GM03348 (cell line): Measurements from ENCODE around the gene COL12A1.

ENCODE experiments used
- DNase-seq: peaks from one replicate; pipeline ENCODE4 v3.0.0; 2012; ENCODE audit warnings: low spot score

COL12A1 gene

DNA sequence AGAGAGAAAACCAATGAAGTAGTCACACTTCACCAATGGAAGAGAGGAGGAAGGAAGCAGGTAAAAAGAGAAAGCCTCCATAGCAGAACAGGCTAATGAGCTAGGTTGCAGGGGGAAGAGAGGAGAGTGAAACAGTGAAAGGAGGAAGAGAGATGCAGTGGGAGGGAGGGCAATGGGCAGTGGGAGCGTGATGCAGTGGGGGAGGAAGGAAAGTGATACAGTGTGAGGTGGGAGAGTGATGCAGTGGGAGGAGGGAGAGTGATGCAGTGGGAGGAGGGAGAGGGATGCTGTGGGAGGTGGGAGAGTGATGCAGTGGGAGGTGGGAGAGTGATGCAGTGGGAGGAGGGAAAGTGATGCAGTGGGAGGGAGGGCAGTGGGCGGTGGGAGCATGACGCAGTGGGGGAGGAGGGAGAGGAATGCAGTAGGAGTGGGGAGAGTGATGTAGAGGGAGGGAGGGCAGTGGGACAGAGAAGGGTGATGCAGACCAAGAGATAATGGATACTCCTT, 29.7 kb downstream of the COL12A1 start:
- DNase-seq = no peak

DNA sequence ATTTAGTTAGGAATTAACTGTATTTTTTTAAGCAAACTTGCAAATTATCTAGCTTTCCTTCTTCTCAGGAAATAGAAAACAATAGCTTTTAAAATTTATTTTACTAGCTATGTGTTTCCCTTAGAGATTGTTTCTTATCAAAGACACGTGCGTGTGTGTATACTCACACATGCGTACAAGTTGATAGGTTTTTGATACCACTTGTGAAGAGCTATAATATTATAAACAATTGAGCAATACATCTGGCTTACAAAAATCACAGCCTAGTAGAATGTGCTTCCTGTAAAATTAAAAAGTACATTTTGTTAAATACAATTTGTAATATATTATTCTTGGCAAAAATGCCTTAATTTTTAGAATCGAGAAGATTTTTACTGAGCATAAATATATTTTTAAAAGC, 33.9 kb downstream of the COL12A1 start:
- DNase-seq = no peak

DNA sequence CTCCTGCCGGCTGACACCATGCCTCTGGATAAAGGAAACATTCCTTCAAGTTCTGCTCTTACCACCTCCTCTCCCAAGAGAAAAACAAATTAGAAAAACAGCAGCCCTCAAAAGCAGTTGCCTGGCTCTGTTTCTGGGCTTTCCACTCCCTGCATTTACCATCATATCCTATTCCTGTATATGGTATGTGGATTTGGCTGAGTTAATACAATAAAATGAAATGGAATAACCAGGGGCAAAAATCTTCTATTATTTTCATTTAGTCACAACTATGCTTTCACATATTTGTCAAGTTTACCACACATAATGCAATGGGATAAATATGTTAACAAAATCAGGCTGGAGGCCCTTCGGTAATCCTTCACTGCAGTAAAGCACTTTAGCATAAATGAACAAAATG, 34.3 kb downstream of the COL12A1 start:
- DNase-seq = no peak

DNA sequence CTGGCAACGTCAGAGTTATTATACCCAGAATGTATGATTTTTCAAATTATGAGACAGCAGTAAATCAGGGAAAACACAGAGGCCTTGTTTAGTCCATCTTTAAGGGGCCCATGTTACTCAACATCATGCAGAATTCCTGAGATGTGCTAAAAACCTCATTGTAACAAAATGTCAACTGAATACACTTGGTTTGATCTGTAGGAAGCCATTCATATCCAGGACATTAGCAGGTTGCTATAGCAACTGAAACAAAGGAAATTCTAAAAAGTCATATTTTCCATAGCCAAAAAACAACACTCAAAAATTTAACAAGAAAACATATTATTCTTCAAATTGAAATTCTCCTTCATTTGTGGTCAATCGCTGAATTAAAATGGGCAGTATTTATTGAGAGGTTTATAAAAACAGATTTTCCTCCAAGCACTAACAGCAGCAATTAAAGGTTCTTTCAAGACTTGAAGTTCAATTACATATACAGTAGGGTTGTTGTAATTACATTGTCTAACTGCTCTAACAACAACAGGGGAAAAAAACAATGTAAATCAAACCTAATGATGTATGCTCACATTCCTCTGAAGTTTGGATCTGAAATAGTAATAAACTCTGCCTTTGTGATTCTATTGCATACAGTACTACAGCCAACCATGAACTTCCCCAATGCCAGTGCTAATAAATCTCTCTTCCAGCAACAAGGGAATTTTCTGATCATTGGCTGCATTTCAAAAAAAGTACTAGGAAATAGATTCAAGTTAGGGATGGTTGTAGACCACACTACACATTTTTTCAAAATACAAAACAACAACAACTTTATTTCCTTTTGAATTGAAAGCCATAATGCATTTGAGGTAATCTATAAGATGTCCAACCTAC, 34.9 kb downstream of the COL12A1 start:
- DNase-seq = no peak

DNA sequence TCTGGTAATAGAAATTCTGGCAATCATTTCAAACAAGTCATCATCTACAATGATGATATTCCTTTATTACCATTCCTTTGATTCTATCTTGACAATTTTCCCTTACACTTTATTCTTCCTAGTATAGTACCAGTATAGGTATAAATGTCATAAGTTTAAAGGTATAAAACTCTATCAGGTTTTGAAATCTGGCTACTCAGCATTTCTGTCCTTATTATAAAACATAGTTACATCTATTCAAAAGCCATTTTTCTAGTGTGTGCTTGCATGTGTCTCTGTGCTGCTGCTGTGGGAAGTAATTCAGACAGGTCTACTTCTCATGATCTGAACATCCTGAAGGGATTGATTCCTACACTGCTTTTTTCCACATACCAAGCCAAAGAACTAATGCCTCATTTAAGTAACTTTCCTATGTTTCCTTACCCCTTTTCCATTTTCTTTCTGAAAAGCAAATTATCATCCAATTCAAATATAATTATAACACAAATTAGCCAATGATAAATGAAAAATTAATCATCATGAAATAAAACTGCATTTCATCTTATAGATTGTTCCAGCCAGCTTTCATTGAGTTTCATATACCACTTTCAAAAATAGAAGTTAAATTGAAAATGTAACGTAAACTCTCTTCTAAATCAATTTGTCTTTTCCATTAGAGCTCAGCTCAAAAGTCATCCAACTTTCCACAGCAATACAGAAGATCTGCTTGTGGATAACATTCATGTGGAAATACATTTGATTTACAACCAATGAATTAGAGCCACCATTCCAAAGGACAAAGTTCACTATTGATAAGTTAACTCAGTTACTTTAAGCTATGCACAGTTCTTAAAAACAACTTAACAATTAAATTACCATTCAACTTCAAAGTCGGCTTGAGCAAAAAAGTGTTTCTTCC, 35.9 kb downstream of the COL12A1 start:
- DNase-seq = no peak

DNA sequence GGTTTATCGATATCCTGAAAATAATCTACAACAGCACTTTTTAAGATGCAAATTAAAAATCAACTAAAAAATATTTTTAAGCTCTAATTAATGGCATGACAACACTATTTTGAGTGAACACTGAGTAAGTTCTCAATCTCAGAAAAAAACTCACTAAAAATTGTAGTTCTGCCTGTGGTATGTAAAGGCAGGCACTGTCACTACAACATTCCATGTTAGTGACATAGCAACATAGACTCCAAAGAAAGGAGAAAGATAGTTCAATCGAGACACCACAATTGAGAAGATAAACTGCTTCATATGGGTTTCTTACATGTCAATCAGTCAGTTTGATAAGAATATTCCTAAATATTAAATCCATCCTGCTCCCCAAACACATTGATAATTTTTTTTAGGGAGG, 38.0 kb downstream of the COL12A1 start:
- DNase-seq = no peak

DNA sequence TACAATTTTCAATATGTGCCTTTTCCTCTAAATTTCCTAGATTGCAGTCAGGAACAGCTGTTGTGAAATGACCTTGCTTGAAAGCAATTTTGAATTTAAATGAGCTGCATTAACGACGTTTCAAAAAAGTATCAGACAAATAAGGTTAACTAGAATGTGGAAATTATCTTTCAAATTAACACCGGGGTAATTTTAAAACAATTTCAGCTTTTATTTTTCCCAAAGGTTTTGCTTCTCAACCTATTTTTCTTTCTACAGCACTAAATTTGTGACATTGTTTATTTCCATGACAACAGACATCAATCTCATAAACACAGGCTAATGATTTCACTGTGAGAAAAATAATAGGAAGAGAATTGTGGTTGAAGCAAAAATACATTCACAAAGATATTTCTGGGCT, 38.5 kb downstream of the COL12A1 start:
- no peak for DNase-seq

DNA sequence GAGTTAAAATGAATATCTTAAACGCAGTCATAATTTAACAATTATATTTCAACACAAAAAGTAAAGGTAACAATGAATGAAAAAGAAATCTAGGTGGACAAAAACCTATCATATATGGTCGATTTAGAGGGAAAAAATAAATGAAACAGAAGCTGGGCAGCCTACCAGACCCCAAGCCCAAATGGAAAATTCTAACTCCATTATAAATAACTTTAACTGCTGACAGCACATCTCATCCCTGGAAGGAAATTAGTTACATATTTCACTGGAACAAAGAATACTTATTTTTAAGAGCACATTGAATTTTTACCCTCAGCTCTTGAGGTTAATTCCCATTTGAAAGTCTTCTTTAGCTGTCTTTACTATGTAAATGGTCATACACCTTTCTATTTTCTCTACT, 39.1 kb downstream of the COL12A1 start:
- DNase-seq = no peak

DNA sequence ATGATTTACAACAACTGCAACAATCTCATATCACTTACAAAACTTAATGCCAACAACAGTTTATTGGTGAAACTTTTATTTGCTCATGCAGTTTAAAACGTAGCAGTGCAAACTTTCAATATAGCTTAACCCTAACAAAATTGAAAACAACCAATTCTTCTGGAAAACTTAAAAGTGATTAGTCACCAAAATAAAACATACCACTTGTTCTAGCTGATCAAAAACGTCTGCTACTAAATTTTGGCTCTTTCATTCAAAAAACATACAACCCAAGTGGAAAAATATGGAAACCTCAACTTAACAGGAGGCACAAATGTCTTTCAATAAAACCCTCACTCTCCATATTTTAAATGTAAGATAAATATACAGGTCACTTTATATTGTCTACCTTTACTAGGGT, 39.6 kb downstream of the COL12A1 start:
- DNase-seq = no peak

DNA sequence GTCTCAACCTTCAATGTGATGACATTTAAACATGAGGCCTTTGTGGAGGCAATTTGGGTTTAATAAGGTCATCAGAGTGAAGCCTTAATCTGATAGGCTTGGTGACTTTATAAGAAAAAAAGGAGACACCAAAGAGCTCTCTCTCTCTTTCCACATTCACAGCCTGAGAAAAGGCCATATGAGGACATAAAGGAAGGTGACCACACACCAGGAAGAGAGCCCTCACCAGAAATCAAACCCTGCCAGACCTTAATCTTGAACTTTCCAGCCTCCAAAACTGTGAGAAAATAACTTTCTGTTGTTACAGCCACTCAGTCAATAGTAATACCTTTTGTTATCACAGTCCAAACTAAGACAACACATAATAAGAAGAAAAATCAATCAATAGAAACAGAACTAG, 47.7 kb downstream of the COL12A1 start:
- DNase-seq = no peak

DNA sequence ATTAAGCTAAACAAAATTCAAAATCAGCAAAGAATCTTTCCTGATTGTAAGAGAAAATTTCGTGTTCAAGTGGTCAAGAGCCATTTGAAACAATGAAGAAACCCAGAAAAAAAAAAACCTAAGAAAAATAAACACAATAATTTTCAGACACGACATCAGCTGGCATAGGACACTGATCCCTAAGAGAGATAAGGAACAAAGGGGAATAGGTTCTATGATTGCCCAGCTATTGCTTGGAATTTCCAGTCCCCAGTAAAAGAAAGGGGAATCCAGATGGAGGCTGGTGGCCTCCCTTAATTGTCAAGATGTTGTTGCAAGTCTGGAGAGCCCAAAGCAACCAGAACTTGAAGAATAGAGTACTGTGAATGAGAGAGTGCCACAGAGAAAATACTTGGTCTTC, 48.5 kb downstream of the COL12A1 start:
- no peak for DNase-seq

DNA sequence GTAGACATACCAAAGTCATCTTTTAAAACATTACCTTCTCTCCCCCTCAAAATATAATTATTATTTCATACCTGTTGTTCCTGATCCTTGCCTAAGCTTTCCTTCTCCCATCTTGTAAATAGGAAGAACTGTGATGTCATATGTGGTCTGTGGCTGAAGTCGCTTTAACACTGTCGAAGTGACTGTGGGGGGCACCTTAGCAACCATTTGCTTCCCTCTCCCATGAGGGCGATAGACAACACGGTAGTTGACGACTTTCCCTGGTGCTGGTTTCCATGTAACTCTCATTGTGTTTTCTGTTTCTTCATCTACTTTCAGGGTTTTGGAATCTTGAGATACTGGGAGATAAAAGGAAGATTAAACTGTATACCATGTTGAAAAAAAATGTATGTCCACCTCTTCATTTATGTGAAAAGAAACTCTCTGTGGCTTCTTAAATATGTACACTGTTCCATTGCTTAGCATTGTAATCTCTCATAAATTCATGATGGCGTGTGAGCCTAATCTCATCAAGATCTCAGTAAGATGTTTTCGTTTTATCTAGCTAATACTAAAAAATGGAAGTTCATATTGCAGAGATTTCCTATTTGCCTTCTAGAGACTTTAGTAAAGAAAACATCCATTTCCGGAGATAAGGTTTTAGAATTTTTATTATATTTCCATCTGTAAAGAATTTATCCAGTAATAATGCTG, 49.5 kb downstream of the COL12A1 start:
- no peak for DNase-seq

DNA sequence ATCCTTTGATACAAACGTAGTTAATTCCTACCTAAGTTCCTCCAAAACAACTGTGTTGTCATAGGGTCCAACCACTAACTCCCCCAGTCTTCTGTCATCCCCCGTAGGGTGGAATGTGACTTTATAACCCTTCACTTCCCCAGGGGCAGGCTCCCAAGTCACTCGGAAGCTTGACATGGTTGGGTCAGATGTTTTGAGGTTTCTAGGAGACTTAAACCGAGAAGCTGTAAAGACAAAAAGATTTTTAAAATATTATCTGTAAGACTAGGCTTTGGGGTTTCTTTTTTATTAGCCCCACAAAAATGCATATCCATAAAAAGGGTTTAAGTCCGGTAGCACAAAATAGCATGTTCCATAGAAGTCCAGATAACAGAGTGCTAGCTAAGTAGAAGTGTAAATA, 50.2 kb downstream of the COL12A1 start:
- no peak for DNase-seq

DNA sequence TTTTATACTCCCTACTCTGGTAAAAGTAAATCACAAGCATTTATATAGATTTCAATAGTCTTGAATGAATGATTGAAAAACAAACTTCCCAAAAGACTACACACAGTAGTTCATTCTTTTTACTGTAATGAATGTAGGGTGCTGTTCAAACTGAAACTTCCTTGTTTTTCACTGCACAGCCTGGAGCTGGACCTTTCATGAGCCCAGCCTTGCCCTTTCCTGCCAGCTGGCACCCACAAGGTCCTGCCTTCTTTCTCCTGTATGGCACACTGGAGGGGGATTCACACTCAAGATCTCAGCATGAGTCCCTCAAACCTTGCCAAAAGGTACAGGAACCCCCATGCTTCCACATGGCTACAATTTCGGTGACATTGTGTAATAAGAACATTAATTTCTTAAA, 50.9 kb downstream of the COL12A1 start:
- no peak for DNase-seq

DNA sequence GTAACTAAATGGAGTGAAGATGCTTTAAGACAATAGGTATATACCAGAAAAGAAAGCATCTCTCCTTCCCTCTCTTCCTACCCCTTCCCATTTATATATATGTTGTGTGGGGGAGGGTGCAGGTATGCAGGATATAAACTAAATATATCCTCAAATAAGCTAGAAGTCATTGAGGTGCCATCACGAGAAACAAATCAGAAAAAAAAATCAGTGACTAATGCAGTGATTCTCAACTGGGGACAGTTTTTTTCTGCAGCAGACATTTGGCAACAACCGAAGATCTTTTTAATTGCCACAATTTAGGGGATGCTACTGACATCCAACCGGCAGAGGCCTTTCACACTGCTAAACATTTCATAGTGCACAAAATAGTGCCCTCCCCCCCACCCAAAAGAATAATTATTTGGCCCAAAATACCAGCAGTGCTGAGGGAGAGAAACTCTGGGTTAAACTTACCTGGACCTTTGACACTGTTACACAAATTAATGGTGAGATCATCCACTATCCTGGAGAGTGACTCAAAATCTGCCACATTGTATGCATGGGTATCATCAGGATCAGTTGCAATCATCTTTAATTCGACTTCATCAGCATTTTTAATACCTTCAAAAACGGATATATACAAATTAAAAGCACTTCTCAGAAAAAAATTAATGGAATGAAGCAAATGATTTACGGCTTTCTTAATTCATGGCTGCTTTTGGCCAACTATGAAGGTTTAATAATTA, 55.0 kb downstream of the COL12A1 start:
- DNase-seq = no peak

DNA sequence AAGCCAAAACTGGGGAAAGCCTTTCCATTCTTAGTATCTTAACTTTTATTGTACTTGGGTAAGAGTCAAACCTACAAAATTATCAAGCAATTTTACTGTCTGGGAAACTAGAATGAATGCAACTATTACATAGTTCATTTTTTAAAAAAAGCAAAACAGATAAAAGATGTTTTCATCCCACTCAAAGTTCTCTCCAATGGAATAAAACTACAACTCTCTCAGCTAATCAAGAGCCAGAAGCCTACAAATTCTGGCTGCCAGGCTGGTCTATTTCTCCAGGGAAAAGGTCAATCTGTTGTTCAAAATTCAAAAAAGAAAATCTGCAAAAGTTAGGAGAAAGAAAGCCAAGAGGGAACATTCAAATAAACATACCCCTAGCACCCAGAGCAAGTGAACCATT, 56.2 kb downstream of the COL12A1 start:
- DNase-seq = no peak

DNA sequence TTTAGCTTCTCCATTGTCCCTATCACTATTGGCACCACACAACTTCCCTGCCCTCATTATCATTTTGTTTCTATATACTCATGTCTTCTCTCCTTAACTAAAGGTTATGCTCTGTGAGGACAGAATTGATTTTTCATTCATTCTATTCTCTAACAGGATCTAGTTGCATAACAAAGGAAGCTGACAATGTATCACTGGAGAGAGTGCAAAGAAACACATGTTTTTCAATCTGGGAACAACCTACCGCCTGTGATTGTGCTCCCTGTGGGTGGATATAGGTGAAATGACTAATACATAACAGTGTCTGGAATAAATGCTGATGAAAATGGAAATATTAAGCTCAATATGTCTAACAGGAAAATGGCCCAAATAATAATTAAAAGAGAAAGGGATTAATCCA, 56.6 kb downstream of the COL12A1 start:
- no peak for DNase-seq

DNA sequence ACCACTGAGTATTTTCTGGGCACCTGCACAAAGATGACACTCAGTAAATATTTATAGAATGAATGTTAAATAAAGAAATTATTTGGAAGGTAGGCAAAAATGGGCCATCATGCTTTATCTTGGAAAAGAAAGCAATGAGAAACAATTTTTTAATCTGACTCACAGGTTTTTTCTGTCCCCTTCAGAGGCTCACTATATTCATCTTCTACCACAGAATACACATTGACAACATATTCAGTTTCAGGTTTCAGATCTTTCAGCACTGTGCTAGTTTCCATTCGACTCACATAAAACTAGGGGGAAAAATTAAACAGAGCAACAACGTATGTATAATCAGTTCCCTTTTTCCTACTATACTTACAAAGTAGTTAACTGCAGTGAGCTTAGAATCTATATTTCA, 58.3 kb downstream of the COL12A1 start:
- no peak for DNase-seq

DNA sequence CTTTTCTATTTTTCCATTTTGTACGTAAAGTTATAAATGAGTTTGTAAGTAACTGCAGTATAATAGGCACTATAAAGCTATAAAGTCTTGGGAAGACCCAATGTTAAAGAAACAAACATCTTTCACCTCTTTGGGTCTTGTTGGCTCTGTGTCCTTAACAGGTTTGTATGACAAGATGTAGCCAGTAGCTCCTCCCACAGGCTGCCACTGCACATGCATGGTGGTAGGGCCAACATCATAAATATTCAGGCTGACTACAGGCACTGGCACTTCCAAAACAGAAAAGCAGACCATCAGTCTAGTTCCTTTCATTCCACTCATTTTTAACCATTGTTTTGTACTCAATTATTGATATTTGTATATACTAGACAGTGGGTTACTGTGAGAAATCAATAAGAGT, 59.9 kb downstream of the COL12A1 start:
- DNase-seq = no peak

DNA sequence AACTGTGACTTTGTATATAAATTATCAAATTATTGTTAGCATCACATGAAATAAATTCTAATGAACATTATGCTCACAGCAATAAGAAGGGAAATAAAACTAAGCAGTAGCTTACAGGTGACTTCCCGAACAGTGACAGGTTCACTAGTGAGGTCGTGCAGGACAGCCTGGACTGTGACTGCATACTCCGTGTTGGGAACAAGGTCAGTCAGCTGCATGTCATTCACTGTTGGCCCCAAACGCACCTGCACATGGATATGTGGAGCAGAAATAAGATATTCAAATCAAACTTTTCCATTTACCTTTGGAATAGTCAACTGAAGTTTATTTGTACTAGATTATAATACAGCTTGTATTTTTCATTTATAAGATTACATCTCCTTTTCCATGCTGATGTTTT, 60.6 kb downstream of the COL12A1 start:
- DNase-seq = no peak

DNA sequence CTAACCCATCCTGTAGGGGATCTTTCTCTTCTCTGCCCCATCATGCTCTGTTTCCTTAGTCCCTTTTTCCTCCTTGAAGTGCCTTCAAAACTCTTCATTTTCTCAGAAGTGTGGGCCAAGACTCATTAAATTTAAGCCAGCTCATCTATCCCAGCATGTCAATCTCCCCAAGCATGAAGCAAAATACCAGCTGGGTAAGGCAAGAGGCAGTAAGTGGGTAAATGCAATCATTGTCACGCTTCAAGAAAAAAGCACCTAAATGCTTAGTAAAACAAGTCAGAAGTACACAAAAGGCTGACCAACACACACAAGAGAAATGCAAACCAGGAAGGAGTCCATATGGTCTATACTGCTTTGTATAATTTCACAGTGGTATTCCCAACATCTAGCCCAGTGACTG, 61.5 kb downstream of the COL12A1 start:
- DNase-seq = no peak

DNA sequence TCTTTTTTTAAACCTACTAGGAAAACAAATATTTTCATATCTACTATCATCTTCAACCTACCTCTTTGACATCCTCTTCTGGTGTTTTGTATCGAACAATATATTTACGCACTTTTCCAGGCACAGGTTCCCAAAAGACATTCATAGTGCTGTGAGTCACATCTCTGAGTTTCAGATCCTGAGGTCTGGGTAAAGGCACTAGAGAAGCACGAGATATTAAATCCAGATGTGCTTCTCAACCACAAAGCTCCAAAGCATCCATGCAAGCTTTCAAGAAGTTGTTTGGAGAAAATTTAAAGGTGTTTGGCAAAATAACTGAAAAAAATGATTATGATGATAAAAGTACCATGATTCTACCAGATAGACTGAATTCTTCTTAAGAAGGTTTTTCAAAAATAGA, 62.7 kb downstream of the COL12A1 start:
- peak; percentile 74 for DNase-seq
